Neural progenitor cell (in vitro differentiated cells): ENCODE results near the gene UBFD1. TPM values are rescaled to one million over a fixed set of nuclear protein-coding genes. Genes with fewer than 3 reads are reported as not detected.
A peak's percentile ranks its signal among the peaks of the same experiment; 100 is the strongest.

Experiments
- DNase-seq: peaks from one replicate; pipeline ENCODE4 v3.0.0-alpha.2; 2016; ENCODE audit warnings: low spot score
- H2AFZ ChIP-seq: fragments of 200-600 bp; sonication (generic); replicated peaks from 2 replicates; pipeline ENCODE4 v1.6.1; 2016; ENCODE audit warnings: antibody characterized with exemption
- H3F3A ChIP-seq: fragments of 200-600 bp; sonication (generic); 2 replicates; pipeline ENCODE4 v1.6.1; 2016; ENCODE audit warnings: antibody characterized with exemption, low read depth
- H3K27ac ChIP-seq: fragments of 200-600 bp; sonication (generic); 2 replicates; pipeline ENCODE4 v1.5.1; 2016; ENCODE audit warnings: mild to moderate bottlenecking
- H3K27me3 ChIP-seq: fragments of 200-600 bp; sonication (generic); 2 replicates; pipeline ENCODE4 v1.6.1; 2016; ENCODE audit warnings: mild to moderate bottlenecking, moderate library complexity
- H3K36me3 ChIP-seq: fragments of 200-600 bp; sonication (generic); 2 replicates; pipeline ENCODE4 v1.5.1; 2016
- H3K4me1 ChIP-seq: fragments of 200-600 bp; sonication (generic); 2 replicates; pipeline ENCODE4 v1.6.1; 2016; ENCODE audit warnings: mixed run types
- H3K4me2 ChIP-seq: fragments of 200-600 bp; sonication (generic); 2 replicates; pipeline ENCODE4 v1.6.1; 2016
- H3K4me3 ChIP-seq: fragments of 200-600 bp; sonication (generic); 2 replicates; pipeline ENCODE4 v1.5.1; 2016
- H3K79me2 ChIP-seq: fragments of 200-600 bp; sonication (generic); 2 replicates; pipeline ENCODE4 v1.6.1; 2016; ENCODE audit warnings: low read depth
- H3K9ac ChIP-seq: fragments of 200-600 bp; sonication (generic); 2 replicates; pipeline ENCODE4 v1.6.1; 2016
- H3K9me3 ChIP-seq: fragments of 200-600 bp; sonication (generic); 2 replicates; pipeline ENCODE4 v1.5.1; 2016; ENCODE audit warnings: low read depth
- H4K20me1 ChIP-seq: fragments of 200-600 bp; sonication (generic); 2 replicates; pipeline ENCODE4 v1.6.1; 2016; ENCODE audit warnings: low read depth
- H3K27ac Mint-ChIP-seq: 3 replicates; pipeline ENCODE4 v1.8.0; 2021; ENCODE audit warnings: mixed read lengths
- H3K27me3 Mint-ChIP-seq: 2 replicates; pipeline ENCODE4 v1.8.0; 2022; ENCODE audit warnings: low read depth, mild to moderate bottlenecking, inconsistent platforms, moderate library complexity, mixed read lengths; ENCODE audit not compliant: insufficient read depth
- H3K36me3 Mint-ChIP-seq: 3 replicates; pipeline ENCODE4 v1.8.0; 2021; ENCODE audit warnings: mixed read lengths
- H3K4me1 Mint-ChIP-seq: 3 replicates; pipeline ENCODE4 v1.8.0; 2021; ENCODE audit warnings: mixed read lengths
- H3K4me3 Mint-ChIP-seq: 3 replicates; pipeline ENCODE4 v1.8.0; 2021; ENCODE audit warnings: mild to moderate bottlenecking, moderate library complexity, mixed read lengths
- H3K9me3 Mint-ChIP-seq: 3 replicates; pipeline ENCODE4 v1.8.0; 2020; ENCODE audit warnings: mixed read lengths
- EZH2 ChIP-seq: fragments of 200-600 bp; sonication (generic); IDR thresholded peaks from 2 replicates; pipeline ENCODE4 v1.6.1; 2017; ENCODE audit warnings: antibody characterized with exemption, mild to moderate bottlenecking, moderate library complexity
- EZH2phosphoT487 ChIP-seq: fragments of 200-600 bp; sonication (generic); IDR thresholded peaks from 2 replicates; pipeline ENCODE4 v1.6.1; 2017; ENCODE audit warnings: antibody characterized with exemption
- total RNA-seq: library from RNA; depleted of rRNA; stranded (reverse); fragments of >200 nt; gene quantifications from 2 replicates; pipeline ENCODE4 v1.2.3, GENCODE V29; 2015; ENCODE audit warnings: low replicate concordance
- TF ChIP-seq, protein P1 (sequence below): fragments of 200-600 bp; sonication (generic); IDR thresholded peaks from 2 replicates; pipeline ENCODE4 v1.5.1; 2017; ENCODE audit warnings: antibody characterized with exemption, mild to moderate bottlenecking

Gene UBFD1
- total RNA-seq, 1 donor from 2014 or later: 64.9 TPM

- Mint-ChIP-seq H3K9me3 (no peaks in the 10 kb centered on the region), H3K4me3 (no peak overlapping the region), H3K27me3 (peaks cover 2% of the 10 kb centered on the region), H3K36me3 (peaks cover 10% of the 10 kb centered on the region), H3K4me1 (peaks cover 11% of the 10 kb centered on the region), H3K27ac (no peak overlapping the region)
- Histone ChIP-seq H3K27ac (no peak overlapping the region), H3K4me2 (no peak overlapping the region), H3K36me3 (no peaks in the 10 kb centered on the region), H3K27me3 (no peaks in the 10 kb centered on the region), H3K9ac (no peak overlapping the region), H4K20me1 (peaks cover 4% of the 10 kb centered on the region), H3K9me3 (no peaks in the 10 kb centered on the region), H3K79me2 (peaks cover 47% of the 10 kb centered on the region), H2AFZ (no peak overlapping the region), H3K4me1 (peaks cover 3% of the 10 kb centered on the region), H3F3A (peaks cover 7% of the 10 kb centered on the region), H3K4me3 (no peak overlapping the region)
- DNase-seq: no peak
- TF ChIP-seq EZH2phosphoT487 (no peak), EZH2 (no peak)
- TF ChIP-seq, protein P1, sequence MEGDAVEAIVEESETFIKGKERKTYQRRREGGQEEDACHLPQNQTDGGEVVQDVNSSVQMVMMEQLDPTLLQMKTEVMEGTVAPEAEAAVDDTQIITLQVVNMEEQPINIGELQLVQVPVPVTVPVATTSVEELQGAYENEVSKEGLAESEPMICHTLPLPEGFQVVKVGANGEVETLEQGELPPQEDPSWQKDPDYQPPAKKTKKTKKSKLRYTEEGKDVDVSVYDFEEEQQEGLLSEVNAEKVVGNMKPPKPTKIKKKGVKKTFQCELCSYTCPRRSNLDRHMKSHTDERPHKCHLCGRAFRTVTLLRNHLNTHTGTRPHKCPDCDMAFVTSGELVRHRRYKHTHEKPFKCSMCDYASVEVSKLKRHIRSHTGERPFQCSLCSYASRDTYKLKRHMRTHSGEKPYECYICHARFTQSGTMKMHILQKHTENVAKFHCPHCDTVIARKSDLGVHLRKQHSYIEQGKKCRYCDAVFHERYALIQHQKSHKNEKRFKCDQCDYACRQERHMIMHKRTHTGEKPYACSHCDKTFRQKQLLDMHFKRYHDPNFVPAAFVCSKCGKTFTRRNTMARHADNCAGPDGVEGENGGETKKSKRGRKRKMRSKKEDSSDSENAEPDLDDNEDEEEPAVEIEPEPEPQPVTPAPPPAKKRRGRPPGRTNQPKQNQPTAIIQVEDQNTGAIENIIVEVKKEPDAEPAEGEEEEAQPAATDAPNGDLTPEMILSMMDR: no peak
Observed at GRCh38 chr16:23554536-23554935, 3.0 kb upstream of the UBFD1 start.

- peaks cover 11% of the 10 kb centered on the region for H3K4me1 Mint-ChIP-seq
- H3K9ac ChIP-seq: peak overlapping the region; percentile 94
- peak overlapping the region; percentile 93 for H3K4me3 Mint-ChIP-seq
- peak overlapping the region; percentile 83 for H2AFZ ChIP-seq
- peaks cover 4% of the 10 kb centered on the region for H4K20me1 ChIP-seq
- H3K9me3 Mint-ChIP-seq: no peaks in the 10 kb centered on the region
- peaks cover 4% of the 10 kb centered on the region for H3K36me3 ChIP-seq
- H3K27ac Mint-ChIP-seq: peak overlapping the region; percentile 33
- peaks cover 3% of the 10 kb centered on the region for H3K4me1 ChIP-seq
- TF ChIP-seq, protein P1: no peak
- TF ChIP-seq EZH2phosphoT487: no peak
- TF ChIP-seq EZH2: no peak
- H3K27ac ChIP-seq: peak overlapping the region; percentile 62
- peaks cover 11% of the 10 kb centered on the region for H3K36me3 Mint-ChIP-seq
- no peaks in the 10 kb centered on the region for H3K9me3 ChIP-seq
- no peaks in the 10 kb centered on the region for H3K27me3 ChIP-seq
- peaks cover 2% of the 10 kb centered on the region for H3K27me3 Mint-ChIP-seq
- peaks cover 64% of the 10 kb centered on the region for H3K79me2 ChIP-seq
- peaks cover 7% of the 10 kb centered on the region for H3F3A ChIP-seq
- peak overlapping the region; percentile 97 for H3K4me2 ChIP-seq
- peak overlapping the region; percentile 87 for H3K4me3 ChIP-seq
- no peak for DNase-seq
Observed at GRCh38 chr16:23557779-23558702, 514 bp downstream of the UBFD1 start.

DNA sequence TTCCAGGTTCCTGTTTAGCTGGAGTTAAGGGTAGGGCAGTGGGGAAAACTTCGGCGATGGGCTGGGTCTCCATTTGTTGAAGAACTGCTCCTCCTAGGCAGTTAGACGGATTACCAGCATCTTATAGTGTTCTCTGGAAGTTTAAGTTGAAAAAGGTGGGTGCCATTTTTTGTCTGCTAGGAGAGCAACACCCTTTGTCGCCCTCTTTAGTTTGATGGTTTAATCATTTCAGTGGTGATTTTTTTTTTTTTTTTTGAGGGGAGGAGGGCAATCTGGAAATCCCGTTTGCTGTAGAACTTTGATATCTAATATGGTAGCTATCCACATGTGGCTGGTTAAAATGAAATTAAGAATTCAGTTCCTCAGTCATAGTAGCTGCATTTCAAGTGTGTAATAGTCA is 4.1 kb downstream of the UBFD1 start:
- peaks cover 38% of the 10 kb centered on the region for H3K79me2 ChIP-seq
- TF ChIP-seq EZH2phosphoT487 (no peak), EZH2 (no peak)
- TF ChIP-seq, protein P1: no peak
- H2AFZ ChIP-seq: no peak overlapping the region
- no peak overlapping the region for H3K4me2 ChIP-seq
- peaks cover 4% of the 10 kb centered on the region for H3K36me3 ChIP-seq
- H3K9me3 ChIP-seq: no peaks in the 10 kb centered on the region
- DNase-seq: no peak
- no peak overlapping the region for H3K4me3 ChIP-seq
- H4K20me1 ChIP-seq: peaks cover 9% of the 10 kb centered on the region
- no peak overlapping the region for H3K27ac Mint-ChIP-seq
- H3K9me3 Mint-ChIP-seq: no peaks in the 10 kb centered on the region
- H3K27me3 Mint-ChIP-seq: peaks cover 2% of the 10 kb centered on the region
- no peak overlapping the region for H3K4me3 Mint-ChIP-seq
- H3K27me3 ChIP-seq: no peaks in the 10 kb centered on the region
- peaks cover 3% of the 10 kb centered on the region for H3K4me1 ChIP-seq
- peaks cover 26% of the 10 kb centered on the region for H3K36me3 Mint-ChIP-seq
- H3K9ac ChIP-seq: no peak overlapping the region
- no peaks in the 10 kb centered on the region for H3F3A ChIP-seq
- no peak overlapping the region for H3K27ac ChIP-seq
- H3K4me1 Mint-ChIP-seq: peaks cover 10% of the 10 kb centered on the region
